KOPT-K1 (cell line): ENCODE results near the gene ERVW-1.
"Not testable (repeated sequence)": the region's sequence is repeated elsewhere in the genome, so short reads cannot be mapped to it uniquely, and the experiment has no call there.

Source experiments
- H3K27ac ChIP-seq: fragments of 200-600 bp; sonication (generic); 2 replicates; pipeline ENCODE4 v1.5.1; 2016; ENCODE audit warnings: antibody characterized with exemption, mild to moderate bottlenecking, low read depth, low read length; ENCODE audit not compliant: poor library complexity, severe bottlenecking
- H3K36me3 ChIP-seq: fragments of 200-600 bp; sonication (generic); 2 replicates; pipeline ENCODE4 v1.5.1; 2017; ENCODE audit warnings: antibody characterized with exemption, mild to moderate bottlenecking, low read length, moderate library complexity; ENCODE audit not compliant: insufficient read depth
- H3K9me3 ChIP-seq: fragments of 200-600 bp; sonication (generic); 2 replicates; pipeline ENCODE4 v1.5.1; 2017; ENCODE audit warnings: antibody characterized with exemption, low read length, mild to moderate bottlenecking; ENCODE audit not compliant: insufficient read depth, poor library complexity, severe bottlenecking

The ERVW-1 gene

GRCh38 chr7:92477681-92478080, at the start of gene ERVW-1:
TSS of gene ERVW-1 (minus strand) at chr7:92477946. CDS start at chr7:92470381, 7,565 bp downstream.
- H3K9me3 ChIP-seq, H3K36me3 ChIP-seq, H3K27ac ChIP-seq: not testable (repeated sequence)

- peaks cover 7% of the 10 kb centered on the region for H3K36me3 ChIP-seq
- no peaks in the 10 kb centered on the region for H3K9me3 ChIP-seq
- H3K27ac ChIP-seq, result no peak overlapping the region
Observed at GRCh38 chr7:92523110-92523509, 45.4 kb upstream of the ERVW-1 start.

GRCh38 chr7:92520024-92520423, 42.3 kb upstream of the ERVW-1 start:
- Histone ChIP-seq H3K9me3 (no peaks in the 10 kb centered on the region), H3K36me3 (peaks cover 30% of the 10 kb centered on the region), H3K27ac (no peak overlapping the region)

GRCh38 chr7:92517631-92518030, 39.9 kb upstream of the ERVW-1 start:
- H3K36me3 ChIP-seq, result peaks cover 45% of the 10 kb centered on the region
- no peak overlapping the region for H3K27ac ChIP-seq
- no peaks in the 10 kb centered on the region for H3K9me3 ChIP-seq

GRCh38 chr7:92513167-92513902, 35.6 kb upstream of the ERVW-1 start:
- Histone ChIP-seq H3K27ac (no peak overlapping the region), H3K9me3 (no peaks in the 10 kb centered on the region), H3K36me3 (peaks cover 48% of the 10 kb centered on the region)

GRCh38 chr7:92508946-92509345, 31.2 kb upstream of the ERVW-1 start:
- Histone ChIP-seq H3K9me3 (no peaks in the 10 kb centered on the region), H3K27ac (no peak overlapping the region), H3K36me3 (peaks cover 49% of the 10 kb centered on the region)

GRCh38 chr7:92506363-92506762, 28.6 kb upstream of the ERVW-1 start:
- no peak overlapping the region for H3K27ac ChIP-seq
- H3K9me3 ChIP-seq, result no peaks in the 10 kb centered on the region
- H3K36me3 ChIP-seq, result peaks cover 62% of the 10 kb centered on the region

- no peak overlapping the region for H3K27ac ChIP-seq
- H3K36me3 ChIP-seq, result peaks cover 74% of the 10 kb centered on the region
- H3K9me3 ChIP-seq, result no peaks in the 10 kb centered on the region
Observed at GRCh38 chr7:92504563-92504962, 26.8 kb upstream of the ERVW-1 start.

- H3K36me3 ChIP-seq, result peaks cover 82% of the 10 kb centered on the region
- no peak overlapping the region for H3K27ac ChIP-seq
- no peaks in the 10 kb centered on the region for H3K9me3 ChIP-seq
Observed at GRCh38 chr7:92503767-92504166, 26.0 kb upstream of the ERVW-1 start.

- Histone ChIP-seq H3K9me3 (no peaks in the 10 kb centered on the region), H3K27ac (no peak overlapping the region), H3K36me3 (peaks cover 77% of the 10 kb centered on the region)
Observed at GRCh38 chr7:92498557-92498956, 20.8 kb upstream of the ERVW-1 start.

GRCh38 chr7:92496876-92497275, 19.1 kb upstream of the ERVW-1 start:
- Histone ChIP-seq H3K9me3 (no peaks in the 10 kb centered on the region), H3K36me3 (peaks cover 78% of the 10 kb centered on the region), H3K27ac (no peak overlapping the region)

GRCh38 chr7:92489634-92490033, 11.9 kb upstream of the ERVW-1 start:
- Histone ChIP-seq H3K9me3 (no peaks in the 10 kb centered on the region), H3K27ac (no peak overlapping the region), H3K36me3 (peaks cover 94% of the 10 kb centered on the region)

- no peak overlapping the region for H3K27ac ChIP-seq
- peaks cover 78% of the 10 kb centered on the region for H3K36me3 ChIP-seq
- no peaks in the 10 kb centered on the region for H3K9me3 ChIP-seq
Observed at GRCh38 chr7:92487804-92488203, 10.1 kb upstream of the ERVW-1 start.

GRCh38 chr7:92485974-92486373, 8.2 kb upstream of the ERVW-1 start:
- H3K27ac ChIP-seq, result no peak overlapping the region
- peaks cover 59% of the 10 kb centered on the region for H3K36me3 ChIP-seq
- H3K9me3 ChIP-seq, result no peaks in the 10 kb centered on the region

GRCh38 chr7:92485267-92485892, 7.6 kb upstream of the ERVW-1 start:
- no peaks in the 10 kb centered on the region for H3K9me3 ChIP-seq
- H3K36me3 ChIP-seq, result peaks cover 54% of the 10 kb centered on the region
- H3K27ac ChIP-seq, result no peak overlapping the region

GRCh38 chr7:92484226-92484625, 6.5 kb upstream of the ERVW-1 start:
- H3K27ac ChIP-seq, H3K9me3 ChIP-seq: not testable (repeated sequence)
- peaks cover 42% of the 10 kb centered on the region for H3K36me3 ChIP-seq
